Body of pancreas (tissue), 4 donors: ENCODE results near the gene RPL23. TPM values are rescaled to one million over a fixed set of nuclear protein-coding genes. Genes with fewer than 3 reads are reported as not detected.
A peak's percentile ranks its signal among the peaks of the same experiment; 100 is the strongest.

ENCODE experiments used
- ATAC-seq: fragments of 150-250 bp; one replicate; pipeline ENCODE4 v1.9.1; 2016
- DNase-seq, 4 donors: peaks; one replicate each; pipeline ENCODE4 v3.0.0-alpha.2; 2019
- H3K27ac ChIP-seq, 4 donors: fragments of 200-600 bp; sonication (generic); 1 replicate in 3 of 4; 2 replicates in 1 of 4; pipeline versions ENCODE4 v1.5.1 to v1.6.1; 2016 to 2019; ENCODE audit warnings: mild to moderate bottlenecking in 1 of 4, mixed read lengths in 1 of 4, moderate library complexity in 1 of 4
- H3K27me3 ChIP-seq, 2 donors: fragments of 200-600 bp; sonication (generic); one replicate each; pipeline ENCODE4 v1.6.0; 2016; ENCODE audit warnings: mild to moderate bottlenecking in 1 of 2
- H3K36me3 ChIP-seq, 2 donors: fragments of 200-600 bp; sonication (generic); replicated peaks in 1 of 2; 2 replicates each; pipeline ENCODE4 v1.5.1; 2016; ENCODE audit warnings: low read depth in 2 of 2; ENCODE audit not compliant: insufficient read depth in 1 of 2
- H3K4me1 ChIP-seq: fragments of 200-600 bp; sonication (generic); one replicate; pipeline ENCODE4 v1.6.0; 2016
- H3K4me3 ChIP-seq, 2 donors: fragments of 200-600 bp; sonication (generic); 1 replicate in 1 of 2; 2 replicates in 1 of 2; pipeline ENCODE4 v1.5.1; 2016 to 2019
- H3K9me3 ChIP-seq, 3 donors: fragments of 200-600 bp; sonication (generic); 1 replicate in 2 of 3; 2 replicates in 1 of 3; pipeline ENCODE4 v1.5.1; 2016
- POLR2A ChIP-seq, 3 donors: fragments of 450-650 bp; IDR thresholded peaks; one replicate each; pipeline ENCODE4 v1.6.1; 2016; ENCODE audit warnings: antibody characterized with exemption in 3 of 3, mild to moderate bottlenecking in 2 of 3
- WGBS, 2 donors: methylation state at CpG; one replicate each; pipeline ENCODE4 v1.1.5; 2017; 5-methylcytosine and 5-hydroxymethylcytosine counted together
- intact Hi-C: fragments of 100-400 bp; cut with DNase I; formaldehyde crosslinking; loops from one replicate; pipeline ENCODE4 v1.15.1; 2023
- total RNA-seq, 2 donors: library from RNA; depleted of rRNA; stranded (reverse); fragments of >200 nt; gene quantifications; one replicate each; pipeline ENCODE4 v1.1.0, GENCODE V29; 2016
- TF ChIP-seq, protein P1 (sequence below), 7 experiments: fragments of 450-650 bp in 4 of 7; fragments of 200-600 bp in 3 of 7; sonication (generic) in 3 of 7; IDR thresholded peaks; one replicate each; pipeline ENCODE4 v1.5.1; 2016 to 2019; ENCODE audit warnings: antibody characterized with exemption in 7 of 7

The RPL23 gene
- total RNA-seq, 2 donors from 2014 or later = 693 to 755 TPM

DNA sequence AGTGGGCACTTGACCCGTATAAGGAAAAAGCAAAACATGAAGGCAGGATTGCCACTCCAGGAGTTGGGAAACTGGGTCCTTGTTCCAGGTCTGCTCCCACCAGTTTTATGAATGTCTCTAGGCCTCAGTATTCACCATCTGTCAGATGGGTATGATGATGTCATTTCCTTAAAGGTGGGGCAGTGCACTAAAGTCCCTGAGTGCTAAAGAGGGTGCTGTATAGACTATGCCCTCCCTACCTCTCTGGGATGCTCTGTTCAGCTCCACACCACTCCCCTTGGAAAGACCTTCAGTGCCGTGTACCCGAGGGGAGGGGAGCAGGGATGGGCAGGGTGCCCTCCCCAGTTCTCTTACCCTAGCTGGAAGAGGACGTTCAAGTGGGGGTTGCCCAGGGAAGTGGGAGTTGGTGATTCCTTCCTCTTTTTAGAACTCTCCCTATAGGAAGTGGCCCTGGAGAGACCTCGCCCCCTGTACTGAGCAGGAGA is 18.5 kb upstream of the RPL23 start:
- intact Hi-C loops = no loop called here
- WGBS, 2 donors = 19 to 20% methylated on average over 4 to 5 of the region's 5 CpGs
- peaks cover 66% of the 10 kb centered on the region for H3K4me1 ChIP-seq
- H3K4me3 ChIP-seq = no peak overlapping the region
- TF ChIP-seq POLR2A (IDR thresholded peaks at IDR 0.05) = no peak
- TF ChIP-seq, protein P1, sequence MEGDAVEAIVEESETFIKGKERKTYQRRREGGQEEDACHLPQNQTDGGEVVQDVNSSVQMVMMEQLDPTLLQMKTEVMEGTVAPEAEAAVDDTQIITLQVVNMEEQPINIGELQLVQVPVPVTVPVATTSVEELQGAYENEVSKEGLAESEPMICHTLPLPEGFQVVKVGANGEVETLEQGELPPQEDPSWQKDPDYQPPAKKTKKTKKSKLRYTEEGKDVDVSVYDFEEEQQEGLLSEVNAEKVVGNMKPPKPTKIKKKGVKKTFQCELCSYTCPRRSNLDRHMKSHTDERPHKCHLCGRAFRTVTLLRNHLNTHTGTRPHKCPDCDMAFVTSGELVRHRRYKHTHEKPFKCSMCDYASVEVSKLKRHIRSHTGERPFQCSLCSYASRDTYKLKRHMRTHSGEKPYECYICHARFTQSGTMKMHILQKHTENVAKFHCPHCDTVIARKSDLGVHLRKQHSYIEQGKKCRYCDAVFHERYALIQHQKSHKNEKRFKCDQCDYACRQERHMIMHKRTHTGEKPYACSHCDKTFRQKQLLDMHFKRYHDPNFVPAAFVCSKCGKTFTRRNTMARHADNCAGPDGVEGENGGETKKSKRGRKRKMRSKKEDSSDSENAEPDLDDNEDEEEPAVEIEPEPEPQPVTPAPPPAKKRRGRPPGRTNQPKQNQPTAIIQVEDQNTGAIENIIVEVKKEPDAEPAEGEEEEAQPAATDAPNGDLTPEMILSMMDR (IDR thresholded peaks at IDR 0.05) = no peak
- ATAC-seq (no peak), DNase-seq (no peak)
- no peaks in the 10 kb centered on the region for H3K27me3 ChIP-seq
- H3K27ac ChIP-seq = peak overlapping the region; percentile 91 to 96 (median 94)
- no peaks in the 10 kb centered on the region for H3K36me3 ChIP-seq
- no peaks in the 10 kb centered on the region for H3K9me3 ChIP-seq

DNA sequence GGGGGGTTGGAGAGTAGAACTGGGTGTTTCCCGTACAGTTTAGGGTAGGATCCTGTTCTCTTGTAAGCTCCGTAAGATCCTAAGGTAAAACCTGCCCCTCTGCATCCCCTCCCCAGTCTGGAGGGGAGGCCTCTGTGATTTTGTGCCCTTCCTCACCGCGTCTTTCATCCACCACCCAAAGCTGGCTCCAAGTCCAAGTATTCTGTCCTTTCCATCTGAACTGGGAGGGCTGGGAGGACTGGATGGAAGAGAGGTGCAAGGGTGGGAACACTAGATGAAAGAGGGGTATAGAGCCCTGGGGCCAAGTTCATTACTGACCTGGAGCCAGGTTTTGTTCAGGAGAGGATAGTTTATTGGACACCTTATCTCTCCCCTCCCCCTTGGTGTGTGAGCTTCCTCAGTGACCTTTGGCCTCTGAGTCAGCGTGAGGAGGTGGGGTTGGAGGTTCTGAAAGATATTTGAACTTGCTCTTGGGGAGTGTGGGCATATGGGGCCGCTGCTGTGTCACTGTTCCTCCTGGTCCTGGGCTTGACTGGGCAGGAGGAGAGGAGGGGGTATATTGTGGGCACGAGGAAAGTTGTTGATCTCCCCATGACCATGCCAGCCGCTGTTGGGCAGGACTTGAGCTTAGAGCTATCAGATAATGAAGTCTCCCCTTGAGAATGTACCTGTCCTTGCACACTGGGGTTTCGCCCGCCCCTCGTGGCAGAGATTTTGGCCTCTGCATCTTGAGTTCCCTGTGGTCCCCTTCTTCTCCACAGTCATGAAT is 17.9 kb upstream of the RPL23 start:
- TF ChIP-seq POLR2A (IDR thresholded peaks at IDR 0.05) = peak in 2 of 3 donors; percentile 54 to 59
- TF ChIP-seq, protein P1 (IDR thresholded peaks at IDR 0.05) = peak in 3 of 7 experiments; percentile 22 to 28 (median 27)
- Histone ChIP-seq H3K36me3 (no peaks in the 10 kb centered on the region), H3K9me3 (no peaks in the 10 kb centered on the region), H3K27me3 (no peaks in the 10 kb centered on the region), H3K27ac (peak overlapping the region; percentile 91 to 96 (median 94)), H3K4me1 (peaks cover 61% of the 10 kb centered on the region), H3K4me3 (peak overlapping the region; percentile 67 to 75)
- intact Hi-C loops = no loop called here
- 13% methylated on average over 9 to 11 of the region's 11 CpGs for WGBS, 2 donors
- ATAC-seq (peak; percentile 49), DNase-seq (peak; percentile 86 to 94 (median 90))

- TF ChIP-seq, protein P1 (IDR thresholded peaks at IDR 0.05) = no peak
- no peak for TF ChIP-seq POLR2A (IDR thresholded peaks at IDR 0.05)
- DNase-seq = peak; percentile 65 to 80 (median 76)
- H3K27ac ChIP-seq = peak overlapping the region; percentile 91 to 96 (median 94)
- peak; percentile 21 for ATAC-seq
- H3K36me3 ChIP-seq = no peaks in the 10 kb centered on the region
- peaks cover 58% of the 10 kb centered on the region for H3K4me1 ChIP-seq
- WGBS, 2 donors = 1% methylated on average over 23 to 53 of the region's 56 CpGs
- H3K9me3 ChIP-seq = no peaks in the 10 kb centered on the region
- no peaks in the 10 kb centered on the region for H3K27me3 ChIP-seq
- H3K4me3 ChIP-seq = peak overlapping the region; percentile 67 to 75
- intact Hi-C loops = no loop called here
These were observed 17.0 kb upstream of the RPL23 start for GRCh38 chr17:38870259-38871165.

DNA sequence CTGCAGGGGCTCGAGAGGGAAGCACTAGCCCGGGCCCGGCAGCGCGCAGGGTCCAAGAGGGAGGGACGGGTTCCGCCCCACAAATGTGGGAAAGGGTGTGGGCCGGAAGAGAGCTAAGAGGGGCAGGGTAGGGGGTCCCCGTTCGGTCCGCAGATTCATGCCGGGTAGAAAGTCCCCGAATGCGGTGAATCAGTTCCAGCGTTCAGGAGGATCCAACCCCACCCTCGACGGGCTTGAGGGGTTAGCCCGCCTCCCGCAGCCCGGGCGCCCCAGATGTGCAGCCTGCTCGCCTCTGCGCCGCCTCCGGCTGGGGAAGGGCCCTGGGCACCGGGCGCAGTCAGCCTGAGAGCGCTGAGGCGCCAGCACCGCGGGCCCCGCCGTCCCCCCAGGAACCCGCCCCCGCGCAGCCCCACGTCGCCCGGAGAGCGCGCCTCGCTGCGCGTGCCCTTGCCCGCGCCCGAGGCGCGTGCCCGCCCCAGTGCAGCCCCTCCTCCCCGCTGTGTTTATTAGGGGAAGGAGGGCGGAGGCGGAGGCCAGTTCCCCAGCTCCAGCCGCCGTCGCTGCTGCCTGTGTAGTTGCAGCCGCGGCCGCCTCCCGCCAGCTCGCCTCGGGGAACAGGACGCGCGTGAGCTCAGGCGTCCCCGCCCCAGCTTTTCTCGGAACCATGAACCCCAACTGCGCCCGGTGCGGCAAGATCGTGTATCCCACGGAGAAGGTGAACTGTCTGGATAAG is 16.2 kb upstream of the RPL23 start, which contains the start of gene LASP1:
TSS of gene LASP1 (plus strand) at position 533 of the 733 bp plus-strand sequence. CDS start at position 665, 132 bp downstream.
- intact Hi-C loops = no loop called here
- peaks cover 49% of the 10 kb centered on the region for H3K4me1 ChIP-seq

More for the DNA sequence above, 16.2 kb upstream of the RPL23 start, which contains the start of gene LASP1:
- no peaks in the 10 kb centered on the region for H3K9me3 ChIP-seq
- DNase-seq (peak; percentile 88 to 91 (median 90)), ATAC-seq (peak; percentile 74)
- no peaks in the 10 kb centered on the region for H3K36me3 ChIP-seq
- peak within 1 kb of the TSS; percentile 67 to 75 for H3K4me3 ChIP-seq
- peak; percentile 98 to 99 (median 99) for TF ChIP-seq POLR2A (IDR thresholded peaks at IDR 0.05)
- TF ChIP-seq, protein P1 (IDR thresholded peaks at IDR 0.05) = peak in 1 of 7 experiments; percentile 1
- WGBS, 2 donors = 0% methylated on average over 8 to 61 of the region's 73 CpGs
- peak within 1 kb of the TSS; percentile 91 to 96 (median 94) for H3K27ac ChIP-seq
- no peaks in the 10 kb centered on the region for H3K27me3 ChIP-seq
